HepG2 (cell line): ENCODE data around the gene ZNF700. TPM values are rescaled to one million over a fixed set of nuclear protein-coding genes. Genes with fewer than 3 reads are reported as not detected.

Experiments
- ATAC-seq: fragments of 200-7000 bp; cut with Tn5 transposase; 3 replicates; pipeline ENCODE4 v1.9.1; 2020; ENCODE audit warnings: mild to moderate bottlenecking, moderate library complexity
- BruUV-seq: library from RNA; stranded (reverse); fragments of 400-500 nt; replicated peaks from 2 replicates; lab custom pipeline; 2021; lab: Mats Ljungman, UMichigan
- CTCF ChIA-PET: fragments of 300-600 bp; formaldehyde crosslinking; extraction: SDS; loops from one replicate; lab custom pipeline; 2021; ENCODE audit warnings: low total read pairs, inconsistent platforms, low intra/inter-chr PET ratio; lab: Yijun Ruan, JAX
- POLR2A ChIA-PET: fragments of 350-600 bp; sonication (Branson Sonifier 250); formaldehyde crosslinking; loops from one replicate; lab custom pipeline; 2020; ENCODE audit warnings: antibody characterized with exemption, inconsistent platforms; lab: Yijun Ruan, JAX
- DNase-seq: peaks from one replicate; pipeline ENCODE4 v3.0.0-alpha.2; 2015; ENCODE audit warnings: low spot score
- FAIRE-seq: peaks from 3 replicates; lab custom pipeline; 2011; peaks lifted over from hg19 to GRCh38; lab: Jason Lieb, UNC
- H2AFZ ChIP-seq: one replicate; pipeline ENCODE4 v1.6.1; 2011; ENCODE audit warnings: low read length, inconsistent platforms
- H3K27ac ChIP-seq: fragments of 300-600 bp; 3 replicates; pipeline ENCODE4 v1.8.0; 2011; ENCODE audit warnings: mixed run types, mild to moderate bottlenecking, mixed read lengths, low read length, inconsistent platforms; ENCODE audit not compliant: insufficient read depth; ENCODE audit errors: extremely low read length
- H3K27me3 ChIP-seq, 2 experiments: fragments of 200-600 bp in 1 of 2; 2 replicates in 1 of 2; 3 replicates in 1 of 2; pipeline versions ENCODE4 v1.6.0 to v1.8.0; 2011; ENCODE audit warnings: low read length in 2 of 2, mild to moderate bottlenecking in 2 of 2, moderate library complexity in 2 of 2, inconsistent platforms in 1 of 2; ENCODE audit not compliant: insufficient read depth in 2 of 2, control insufficient read depth in 1 of 2
- H3K36me3 ChIP-seq, 2 experiments: fragments of 200-600 bp in 1 of 2; replicated peaks in 1 of 2; 2 replicates in 1 of 2; 3 replicates in 1 of 2; pipeline versions ENCODE4 v1.5.1 to v1.8.0; 2011; ENCODE audit warnings: low read length in 2 of 2, inconsistent platforms in 1 of 2; ENCODE audit not compliant: insufficient read depth in 2 of 2, control insufficient read depth in 1 of 2
- H3K4me1 ChIP-seq: 2 replicates; pipeline ENCODE4 v1.5.1; 2012; ENCODE audit warnings: low read length, inconsistent platforms; ENCODE audit not compliant: insufficient read depth
- H3K4me2 ChIP-seq: 2 replicates; pipeline ENCODE4 v1.6.0; 2011; ENCODE audit warnings: low read depth, low read length, inconsistent platforms
- H3K4me3 ChIP-seq, 3 experiments: fragments of 200-600 bp in 1 of 3; sonication (generic), shearing (Covaris generic) in 1 of 3; replicated peaks in 1 of 3; 2 replicates each; pipeline ENCODE4 v1.5.1; 2011 to 2016; ENCODE audit warnings: low read length in 3 of 3, inconsistent platforms in 2 of 3, low read depth in 2 of 3, mild to moderate bottlenecking in 2 of 3, control low read depth in 1 of 3, mixed read lengths in 1 of 3; ENCODE audit not compliant: insufficient read depth in 1 of 3
- H3K79me2 ChIP-seq: one replicate; pipeline ENCODE4 v1.6.1; 2011; ENCODE audit warnings: low read length, inconsistent platforms; ENCODE audit not compliant: insufficient read depth
- H3K9ac ChIP-seq: 2 replicates; pipeline ENCODE4 v1.6.0; 2011; ENCODE audit warnings: mild to moderate bottlenecking, low read depth, low read length, inconsistent platforms; ENCODE audit not compliant: insufficient read depth
- H3K9me3 ChIP-seq: 2 replicates; pipeline ENCODE4 v1.5.1; 2012; ENCODE audit warnings: mild to moderate bottlenecking, low read length
- H4K20me1 ChIP-seq: 2 replicates; pipeline ENCODE4 v1.6.0; 2011; ENCODE audit warnings: inconsistent platforms, mild to moderate bottlenecking, low read length, moderate library complexity; ENCODE audit not compliant: insufficient read depth
- ETS1 ChIP-seq: sonication (generic); formaldehyde crosslinking; IDR thresholded peaks from 2 replicates; pipeline ENCODE4 v1.4.0; 2020; ENCODE audit warnings: missing genetic modification reagents
- NCOA2 ChIP-seq: sonication (generic); formaldehyde crosslinking; IDR thresholded peaks from 2 replicates; pipeline ENCODE4 v1.8.0; 2022; ENCODE audit warnings: inconsistent platforms
- NKX3-1 ChIP-seq: sonication (generic); formaldehyde crosslinking; IDR thresholded peaks from 2 replicates; pipeline ENCODE4 v1.5.0; 2020; ENCODE audit warnings: missing genetic modification reagents
- NONO ChIP-seq, 2 experiments: fragments of 450-650 bp in 1 of 2; sonication (generic) in 1 of 2; formaldehyde crosslinking in 1 of 2; IDR thresholded peaks in 1 of 2; conservative IDR thresholded peaks in 1 of 2; 2 replicates each; pipeline versions ENCODE4 v1.6.1 to v1.8.0; 2017 to 2022; ENCODE audit warnings: mild to moderate bottlenecking in 1 of 2, missing genetic modification reagents in 1 of 2, moderate library complexity in 1 of 2
- NRL ChIP-seq: sonication (generic); formaldehyde crosslinking; IDR thresholded peaks from 2 replicates; pipeline ENCODE4 v1.5.0; 2020; ENCODE audit warnings: missing genetic modification reagents, mild to moderate bottlenecking, moderate library complexity, borderline replicate concordance
- TERF1 ChIP-seq: sonication (generic); formaldehyde crosslinking; IDR thresholded peaks from 2 replicates; pipeline ENCODE4 v1.8.0; 2022; ENCODE audit warnings: mild to moderate bottlenecking, missing genetic modification reagents, moderate library complexity
- ZNF446 ChIP-seq: sonication (generic); formaldehyde crosslinking; IDR thresholded peaks from 2 replicates; pipeline ENCODE4 v1.5.0; 2020; ENCODE audit warnings: mild to moderate bottlenecking, missing genetic modification reagents
- ZNF761 ChIP-seq: sonication (generic); formaldehyde crosslinking; conservative IDR thresholded peaks from 2 replicates; pipeline ENCODE4 v1.4.0; 2020; ENCODE audit warnings: mild to moderate bottlenecking, missing genetic modification reagents
- ZSCAN12 ChIP-seq: sonication (generic); formaldehyde crosslinking; IDR thresholded peaks from 2 replicates; pipeline ENCODE4 v1.9.0; 2021; ENCODE audit warnings: mild to moderate bottlenecking, missing genetic modification reagents
- WGBS: methylation state at CpG from one replicate; pipeline ENCODE4 v1.1.6; 2017; ENCODE audit warnings: low lambda C conversion rate; 5-methylcytosine and 5-hydroxymethylcytosine counted together
- in situ Hi-C: cut with HindIII; loops from 2 replicates; pipeline ENCODE4 v1.10.0; 2017; ENCODE audit warnings: low pct_unique_long_range_greater_than_20kb; ENCODE audit not compliant: extremely low pct_ligation_motif_present
- intact Hi-C: fragments of 100-400 bp; cut with micrococcal nuclease; formaldehyde crosslinking; loops from one replicate; pipeline ENCODE4 v1.10.0; 2022; ENCODE audit not compliant: unreplicated experiment
- polyA plus RNA-seq, 8 experiments: library from polyadenylated mRNA; depleted of rRNA in 3 of 8; stranded (reverse) in 7 of 8; unstranded in 1 of 8; fragments of >200 nt; fragmentation: Illumina TruSeq in 4 of 8; extraction: Trizol in 4 of 8; gene quantifications; 2 replicates each; pipeline versions ENCODE4 v1.2.1 to v1.2.3, GENCODE V29; 2011 to 2016; ENCODE audit warnings: low read depth in 4 of 8, missing spikeins in 1 of 8, mixed read lengths in 1 of 8; ENCODE audit not compliant: insufficient read depth in 1 of 8
- total RNA-seq, 5 experiments: library from RNA; depleted of rRNA; stranded (reverse); fragments of >200 nt; fragmentation: Illumina TruSeq; extraction: Trizol; gene quantifications; 2 replicates each; pipeline ENCODE4 v1.2.3, GENCODE V29; 2016; ENCODE audit warnings: low read depth in 1 of 5
- TF ChIP-seq, protein P1 (sequence below): IDR thresholded peaks from 2 replicates; pipeline ENCODE4 v1.4.0; 2020; ENCODE audit warnings: mild to moderate bottlenecking, missing genetic modification reagents
- TF ChIP-seq, protein P2 (sequence below): sonication (generic); formaldehyde crosslinking; conservative IDR thresholded peaks from 2 replicates; pipeline ENCODE4 v1.8.1; 2023; ENCODE audit warnings: missing genetic modification reagents

ZNF700 gene
- total and polyA plus RNA-seq, 2 of the 13 experiments (the other 11 are each of a cell fraction or from before 2014, with no cell fraction given) = 6.0 to 12.8 TPM

GRCh38 chr19:11887611-11888531, 37.0 kb upstream of the ZNF700 start, which contains the start of gene ZNF69:
TSS of gene ZNF69 (plus strand) at chr19:11887782. CDS start at chr19:11887924, 142 bp downstream.
- peaks cover 34% of the 10 kb centered on the region for H3K79me2 ChIP-seq
- no peaks in the 10 kb centered on the region for H4K20me1 ChIP-seq
- H3K36me3 ChIP-seq = no peaks in the 10 kb centered on the region; a peak in 1 of 5 replicates
- FAIRE-seq = peak; percentile 86
- no peaks in the 10 kb centered on the region; a peak in 1 of 5 replicates for H3K27me3 ChIP-seq
- ChIA-PET CTCF (no interaction called here), POLR2A (interaction anchor here (0.6 to 3.0 kb wide), 13 partner anchors 8 to 275 kb away, joined by 3 to 30 read pairs (median 3); partner anchors contain the start of genes ZNF136, ZNF20, ZNF433 and ZNF440)
- peaks cover 47% of the 10 kb centered on the region for H3K4me1 ChIP-seq
- 1% methylated on average over 22 of the region's 56 CpGs for WGBS
- DNase-seq = peak; percentile 92
- in situ Hi-C loops (loop anchor here (5.0 kb wide), 1 partner anchor 99 kb away; no protein-coding TSS in a partner anchor), intact Hi-C loops (loop anchor here (5.0 kb wide), 1 partner anchor 34 kb away; no protein-coding TSS in a partner anchor)
- H2AFZ ChIP-seq = peak within 1 kb of the TSS; percentile 66
- H3K9ac ChIP-seq = peak within 1 kb of the TSS; percentile 79
- peak within 1 kb of the TSS; percentile 86 for H3K4me2 ChIP-seq
- peak within 1 kb of the TSS; percentile 94 for H3K27ac ChIP-seq
- peak within 1 kb of the TSS; percentile 62 to 80 (median 77) for H3K4me3 ChIP-seq
- ATAC-seq = peak; percentile 96
- BruUV-seq = TSS peak; percentile 73
- H3K9me3 ChIP-seq = no peaks in the 10 kb centered on the region
- TF ChIP-seq, protein P1, sequence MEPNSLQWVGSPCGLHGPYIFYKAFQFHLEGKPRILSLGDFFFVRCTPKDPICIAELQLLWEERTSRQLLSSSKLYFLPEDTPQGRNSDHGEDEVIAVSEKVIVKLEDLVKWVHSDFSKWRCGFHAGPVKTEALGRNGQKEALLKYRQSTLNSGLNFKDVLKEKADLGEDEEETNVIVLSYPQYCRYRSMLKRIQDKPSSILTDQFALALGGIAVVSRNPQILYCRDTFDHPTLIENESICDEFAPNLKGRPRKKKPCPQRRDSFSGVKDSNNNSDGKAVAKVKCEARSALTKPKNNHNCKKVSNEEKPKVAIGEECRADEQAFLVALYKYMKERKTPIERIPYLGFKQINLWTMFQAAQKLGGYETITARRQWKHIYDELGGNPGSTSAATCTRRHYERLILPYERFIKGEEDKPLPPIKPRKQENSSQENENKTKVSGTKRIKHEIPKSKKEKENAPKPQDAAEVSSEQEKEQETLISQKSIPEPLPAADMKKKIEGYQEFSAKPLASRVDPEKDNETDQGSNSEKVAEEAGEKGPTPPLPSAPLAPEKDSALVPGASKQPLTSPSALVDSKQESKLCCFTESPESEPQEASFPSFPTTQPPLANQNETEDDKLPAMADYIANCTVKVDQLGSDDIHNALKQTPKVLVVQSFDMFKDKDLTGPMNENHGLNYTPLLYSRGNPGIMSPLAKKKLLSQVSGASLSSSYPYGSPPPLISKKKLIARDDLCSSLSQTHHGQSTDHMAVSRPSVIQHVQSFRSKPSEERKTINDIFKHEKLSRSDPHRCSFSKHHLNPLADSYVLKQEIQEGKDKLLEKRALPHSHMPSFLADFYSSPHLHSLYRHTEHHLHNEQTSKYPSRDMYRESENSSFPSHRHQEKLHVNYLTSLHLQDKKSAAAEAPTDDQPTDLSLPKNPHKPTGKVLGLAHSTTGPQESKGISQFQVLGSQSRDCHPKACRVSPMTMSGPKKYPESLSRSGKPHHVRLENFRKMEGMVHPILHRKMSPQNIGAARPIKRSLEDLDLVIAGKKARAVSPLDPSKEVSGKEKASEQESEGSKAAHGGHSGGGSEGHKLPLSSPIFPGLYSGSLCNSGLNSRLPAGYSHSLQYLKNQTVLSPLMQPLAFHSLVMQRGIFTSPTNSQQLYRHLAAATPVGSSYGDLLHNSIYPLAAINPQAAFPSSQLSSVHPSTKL (CRISPR knock-in tag) = peak; percentile 40
- TF ChIP-seq ZSCAN12 (CRISPR knock-in tag) (peak; percentile 50; the same call in 1 of the 2 replicates), NONO (IDR thresholded peaks at IDR 0.05) (no peak), NONO (CRISPR knock-in tag; conservative IDR thresholded peaks at IDR 0.05) (peak; percentile 70; the same call in 1 of the 2 replicates), NCOA2 (CRISPR knock-in tag) (peak; percentile 55), TERF1 (CRISPR knock-in tag) (peak; percentile 86), ZNF761 (CRISPR knock-in tag) (peak; percentile 81; the same call in 1 of the 2 replicates), NKX3-1 (peak; percentile 58; the same call in 1 of the 2 replicates), ETS1 (CRISPR knock-in tag) (no peak), NRL (CRISPR knock-in tag) (peak; percentile 88; the same call in 1 of the 2 replicates), ZNF446 (no peak)
- TF ChIP-seq, protein P2, sequence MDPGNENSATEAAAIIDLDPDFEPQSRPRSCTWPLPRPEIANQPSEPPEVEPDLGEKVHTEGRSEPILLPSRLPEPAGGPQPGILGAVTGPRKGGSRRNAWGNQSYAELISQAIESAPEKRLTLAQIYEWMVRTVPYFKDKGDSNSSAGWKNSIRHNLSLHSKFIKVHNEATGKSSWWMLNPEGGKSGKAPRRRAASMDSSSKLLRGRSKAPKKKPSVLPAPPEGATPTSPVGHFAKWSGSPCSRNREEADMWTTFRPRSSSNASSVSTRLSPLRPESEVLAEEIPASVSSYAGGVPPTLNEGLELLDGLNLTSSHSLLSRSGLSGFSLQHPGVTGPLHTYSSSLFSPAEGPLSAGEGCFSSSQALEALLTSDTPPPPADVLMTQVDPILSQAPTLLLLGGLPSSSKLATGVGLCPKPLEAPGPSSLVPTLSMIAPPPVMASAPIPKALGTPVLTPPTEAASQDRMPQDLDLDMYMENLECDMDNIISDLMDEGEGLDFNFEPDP (CRISPR knock-in tag) = no peak
